T-helper 17 cell (primary cell): ENCODE measurements around the gene ST6GALNAC6. TPM values are rescaled to one million over a fixed set of nuclear protein-coding genes. Genes with fewer than 3 reads are reported as not detected.

Source experiments
- ATAC-seq: fragments of 150-1000 bp; cut with Tn5 transposase; 2 replicates; pipeline ENCODE4 v1.10.0; 2021; ENCODE audit warnings: mild to moderate bottlenecking, moderate library complexity
- DNase-seq, 3 donors: peaks; one replicate each; pipeline versions ENCODE4 v3.0.0 to v3.0.0-alpha.2; 2020 to 2021
- H3K9me3 ChIP-seq: one replicate; pipeline ENCODE4 v1.7.0; 2013; ENCODE audit warnings: low read length, mild to moderate bottlenecking; ENCODE audit not compliant: control insufficient read depth, poor library complexity, severe bottlenecking
- H3K27ac Mint-ChIP-seq: one replicate; pipeline ENCODE4 v1.8.0; 2022; ENCODE audit warnings: mild to moderate bottlenecking, moderate library complexity, mixed read lengths
- H3K27me3 Mint-ChIP-seq: one replicate; pipeline ENCODE4 v1.8.0; 2022; ENCODE audit warnings: mixed read lengths
- H3K36me3 Mint-ChIP-seq: one replicate; pipeline ENCODE4 v1.8.0; 2022; ENCODE audit warnings: low read depth, mixed read lengths
- H3K4me1 Mint-ChIP-seq: one replicate; pipeline ENCODE4 v1.8.0; 2022; ENCODE audit warnings: mild to moderate bottlenecking, mixed read lengths
- H3K4me3 Mint-ChIP-seq: one replicate; pipeline ENCODE4 v1.8.0; 2022; ENCODE audit warnings: mild to moderate bottlenecking, moderate library complexity, mixed read lengths
- total RNA-seq, 4 donors: library from RNA in 2 of 4; stranded (reverse) in 2 of 4; gene quantifications; one replicate each; pipeline ENCODE4 v1.2.3 and lab custom pipeline; 2022 to 2026

ST6GALNAC6 gene, protein sequence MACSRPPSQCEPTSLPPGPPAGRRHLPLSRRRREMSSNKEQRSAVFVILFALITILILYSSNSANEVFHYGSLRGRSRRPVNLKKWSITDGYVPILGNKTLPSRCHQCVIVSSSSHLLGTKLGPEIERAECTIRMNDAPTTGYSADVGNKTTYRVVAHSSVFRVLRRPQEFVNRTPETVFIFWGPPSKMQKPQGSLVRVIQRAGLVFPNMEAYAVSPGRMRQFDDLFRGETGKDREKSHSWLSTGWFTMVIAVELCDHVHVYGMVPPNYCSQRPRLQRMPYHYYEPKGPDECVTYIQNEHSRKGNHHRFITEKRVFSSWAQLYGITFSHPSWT
- total RNA-seq (100 to 1,000 TPM in 1 of 2 donors, 10 to 100 TPM in 1; 74.5 to 108 TPM), total RNA-seq (lab: John Stamatoyannopoulos, UW) (10.3 to 12.1 reads per million in 2 donors)

DNA sequence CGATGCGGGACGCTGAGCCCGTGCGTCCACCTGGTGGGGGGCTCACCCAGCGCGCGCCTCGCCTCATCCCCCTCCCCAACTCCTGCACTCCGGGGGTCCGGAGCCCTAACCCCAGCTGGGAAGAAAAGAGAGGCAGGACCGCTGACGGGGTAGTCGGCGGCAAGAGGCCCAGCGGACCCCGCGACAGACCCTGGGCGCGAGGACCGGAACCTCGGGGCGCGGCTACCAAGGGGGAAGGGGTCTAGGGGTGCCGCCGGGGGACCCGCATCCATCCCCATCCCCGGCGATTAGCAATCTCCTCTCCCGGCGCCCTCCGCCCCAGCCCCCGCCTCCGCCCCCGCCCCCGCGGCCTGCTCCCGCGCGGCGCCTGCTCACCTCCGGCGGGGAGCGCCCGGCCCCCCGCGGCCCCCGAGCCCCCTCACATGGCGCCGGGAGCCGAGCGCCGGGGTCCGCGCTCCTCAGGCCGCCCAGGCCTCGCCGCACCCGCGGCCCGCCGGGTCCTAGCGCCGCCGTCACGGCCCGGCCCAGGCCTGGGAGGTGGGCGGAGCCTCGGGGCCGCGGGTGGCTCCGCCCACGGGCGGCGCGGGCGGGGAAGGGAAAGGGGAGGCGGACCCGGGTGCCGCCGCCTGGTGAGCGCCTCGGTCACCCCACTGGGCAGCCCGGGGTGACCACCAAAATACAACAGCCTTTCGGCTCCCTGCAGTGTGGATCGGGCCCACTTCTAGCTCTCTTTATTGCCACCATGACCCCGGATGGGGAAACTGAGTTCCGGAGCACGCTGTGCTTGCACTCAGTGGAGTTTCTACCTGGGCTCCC is at the start of gene ST6GALNAC6:
Gene ST6GALNAC6 (minus strand): TSS at position 476 of the 816 bp plus-strand sequence. CDS start 1,622 bp downstream, outside the sequence.
- peak; percentile 64 to 77 (median 66) for DNase-seq
- peaks cover 26% of the 10 kb centered on the region for H3K4me1 Mint-ChIP-seq
- peak within 1 kb of the TSS; percentile 83 for H3K27ac Mint-ChIP-seq
- no peaks in the 10 kb centered on the region for H3K9me3 ChIP-seq
- H3K36me3 Mint-ChIP-seq: peaks cover 9% of the 10 kb centered on the region
- H3K27me3 Mint-ChIP-seq: no peaks in the 10 kb centered on the region
- H3K4me3 Mint-ChIP-seq: peak within 1 kb of the TSS; percentile 91
- ATAC-seq: peak; percentile 90

DNA sequence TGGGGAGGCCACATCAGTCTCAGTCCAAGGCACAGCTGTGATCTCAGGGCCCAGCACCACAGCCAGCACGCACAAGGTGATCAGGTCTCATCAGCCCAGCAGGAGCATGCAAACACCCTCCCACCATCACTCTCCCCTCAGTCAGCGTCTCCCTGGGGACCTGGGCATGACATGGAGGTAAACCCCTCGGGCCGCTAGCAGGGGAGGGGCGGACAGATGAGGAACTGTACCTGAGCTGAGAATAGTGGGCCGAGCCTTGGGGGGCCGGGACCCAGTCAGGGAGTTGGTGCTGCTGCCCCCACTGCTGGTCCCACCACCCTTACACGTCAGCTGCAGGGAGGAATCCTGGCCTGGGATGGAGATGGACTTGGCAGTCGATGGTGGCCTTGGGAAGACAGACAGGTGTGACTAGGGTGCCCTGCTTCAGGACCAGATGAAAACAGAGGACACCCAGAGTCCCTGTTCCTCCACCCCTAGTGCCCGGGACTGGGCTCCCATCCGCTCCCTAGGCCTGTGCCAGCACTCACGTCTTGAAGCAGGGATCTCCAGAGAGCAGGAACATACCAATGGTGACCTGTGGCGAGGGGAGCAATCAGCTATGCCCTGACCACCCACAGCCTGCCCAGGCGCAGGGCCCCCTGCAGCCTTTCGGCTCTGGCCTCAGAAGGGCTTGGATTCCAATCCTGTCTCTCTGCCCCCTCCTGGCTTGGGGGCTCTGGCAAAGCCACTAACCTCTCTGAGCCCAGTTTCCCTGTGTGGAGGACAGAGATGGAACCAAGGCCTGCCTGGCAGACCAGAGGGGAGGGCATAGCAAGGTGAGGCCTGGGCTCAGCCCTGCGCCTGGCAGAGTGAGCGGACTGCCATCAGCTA is 48.7 kb upstream of the ST6GALNAC6 start:
- Mint-ChIP-seq H3K27ac (peak overlapping the region; percentile 83), H3K4me3 (no peak overlapping the region), H3K27me3 (no peaks in the 10 kb centered on the region), H3K4me1 (peaks cover 29% of the 10 kb centered on the region), H3K36me3 (peaks cover 6% of the 10 kb centered on the region)
- DNase-seq: no peak
- no peak for ATAC-seq
- H3K9me3 ChIP-seq: no peaks in the 10 kb centered on the region

DNA sequence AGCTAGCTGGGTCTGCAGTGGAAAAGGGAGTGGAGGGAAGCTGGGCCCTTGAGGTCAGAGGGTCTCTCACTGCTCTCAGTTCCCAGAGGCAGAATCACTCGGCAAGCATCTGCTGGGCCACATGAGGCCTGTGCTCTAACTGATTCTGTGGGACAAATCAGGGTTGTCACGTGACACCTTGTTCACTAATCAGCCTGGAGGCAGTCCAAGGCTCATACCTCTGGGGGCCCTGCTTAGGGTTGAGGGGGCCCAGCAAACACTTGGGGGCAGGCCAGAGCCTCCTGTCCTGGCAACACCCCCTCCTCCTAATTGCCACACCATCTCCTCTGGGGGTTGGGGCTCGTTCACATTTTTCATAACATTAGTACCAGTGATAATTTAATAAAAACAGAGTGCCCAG is 47.3 kb upstream of the ST6GALNAC6 start:
- ATAC-seq (no peak), DNase-seq (no peak)
- H3K9me3 ChIP-seq: no peaks in the 10 kb centered on the region
- Mint-ChIP-seq H3K27me3 (no peaks in the 10 kb centered on the region), H3K27ac (peak overlapping the region; percentile 74), H3K4me1 (peaks cover 29% of the 10 kb centered on the region), H3K36me3 (peaks cover 8% of the 10 kb centered on the region), H3K4me3 (no peak overlapping the region)

DNA sequence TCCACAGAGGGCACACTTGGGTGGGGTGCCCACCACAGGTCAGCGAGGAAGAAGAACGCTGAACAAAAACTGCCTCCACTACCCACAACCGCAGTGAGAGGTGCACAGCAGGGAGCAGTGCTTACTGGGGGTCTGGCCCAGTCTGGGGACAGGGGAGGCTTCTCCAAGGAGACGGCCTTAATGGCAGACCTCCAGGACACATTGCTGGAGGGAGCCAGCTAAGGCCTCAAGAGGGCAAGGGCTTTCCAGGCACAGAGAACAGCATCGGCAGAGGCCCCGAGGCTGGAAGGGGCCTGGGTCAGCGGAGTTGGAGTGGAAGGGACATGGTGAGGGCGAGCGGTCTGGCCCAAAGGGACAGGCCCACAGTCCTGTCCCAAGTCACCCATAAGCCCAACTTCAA is 46.5 kb upstream of the ST6GALNAC6 start:
- DNase-seq: no peak
- Mint-ChIP-seq H3K36me3 (peaks cover 6% of the 10 kb centered on the region), H3K4me1 (peaks cover 25% of the 10 kb centered on the region), H3K27ac (peak overlapping the region; percentile 47), H3K27me3 (no peaks in the 10 kb centered on the region), H3K4me3 (no peak overlapping the region)
- H3K9me3 ChIP-seq: no peaks in the 10 kb centered on the region
- ATAC-seq: no peak

DNA sequence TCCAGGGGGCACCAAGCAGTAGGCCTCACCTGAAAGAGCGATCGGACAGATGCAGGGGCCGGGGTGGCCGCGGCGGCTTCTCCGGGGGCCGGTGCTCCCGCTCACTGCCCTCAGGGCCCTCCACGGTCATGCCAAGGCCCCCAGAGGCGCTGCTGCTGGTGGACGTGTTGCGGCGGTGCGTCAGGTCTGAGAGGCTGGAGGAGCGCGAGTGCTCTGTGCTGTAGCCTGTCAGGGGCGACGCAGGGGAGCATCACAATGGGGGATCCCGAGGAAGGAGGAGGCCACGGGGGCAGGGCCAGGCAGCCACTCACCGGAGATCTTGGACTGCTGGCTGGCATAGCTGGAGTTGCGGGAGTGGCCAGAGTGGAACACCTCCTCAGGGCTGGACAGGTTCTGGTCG is 45.9 kb upstream of the ST6GALNAC6 start:
- no peaks in the 10 kb centered on the region for H3K27me3 Mint-ChIP-seq
- H3K9me3 ChIP-seq: no peaks in the 10 kb centered on the region
- peaks cover 5% of the 10 kb centered on the region for H3K36me3 Mint-ChIP-seq
- no peak for ATAC-seq
- peak overlapping the region; percentile 47 for H3K27ac Mint-ChIP-seq
- DNase-seq: no peak
- no peak overlapping the region for H3K4me3 Mint-ChIP-seq
- peaks cover 21% of the 10 kb centered on the region for H3K4me1 Mint-ChIP-seq

DNA sequence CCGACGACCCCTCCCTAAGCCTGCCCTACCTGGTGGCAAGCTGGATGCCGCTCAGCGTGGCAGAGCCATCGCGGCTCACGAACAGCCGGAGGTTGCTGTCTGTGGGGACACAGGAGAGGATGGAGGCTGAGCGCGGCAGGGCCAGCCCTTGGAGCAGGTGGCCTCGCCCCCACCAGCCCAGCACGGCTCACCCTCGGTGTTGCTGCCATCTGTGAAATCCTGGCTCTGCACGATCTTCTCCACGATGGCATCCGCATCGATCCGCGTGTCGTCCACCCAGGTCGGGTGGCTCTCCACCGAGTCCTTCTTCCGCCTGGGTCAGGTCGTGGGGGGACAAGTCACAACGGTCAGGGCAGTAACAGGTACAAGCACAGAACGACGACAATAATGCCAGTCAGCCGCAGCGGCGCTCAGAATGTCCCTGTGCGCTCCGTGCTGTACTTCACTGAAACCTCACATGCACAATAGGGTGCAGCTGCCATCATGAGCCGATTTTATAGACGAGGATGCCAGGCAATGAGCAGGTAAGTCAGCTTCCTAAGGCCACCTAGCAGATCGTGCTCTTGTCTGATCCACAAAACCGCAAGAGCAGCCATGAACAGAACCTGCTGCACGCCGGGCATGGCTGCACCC is 45.3 kb upstream of the ST6GALNAC6 start:
- H3K27me3 Mint-ChIP-seq: no peaks in the 10 kb centered on the region
- peaks cover 5% of the 10 kb centered on the region for H3K36me3 Mint-ChIP-seq
- DNase-seq (no peak), ATAC-seq (no peak)
- H3K9me3 ChIP-seq: no peaks in the 10 kb centered on the region
- peaks cover 19% of the 10 kb centered on the region for H3K4me1 Mint-ChIP-seq
- no peak overlapping the region for H3K27ac Mint-ChIP-seq
- H3K4me3 Mint-ChIP-seq: no peak overlapping the region

DNA sequence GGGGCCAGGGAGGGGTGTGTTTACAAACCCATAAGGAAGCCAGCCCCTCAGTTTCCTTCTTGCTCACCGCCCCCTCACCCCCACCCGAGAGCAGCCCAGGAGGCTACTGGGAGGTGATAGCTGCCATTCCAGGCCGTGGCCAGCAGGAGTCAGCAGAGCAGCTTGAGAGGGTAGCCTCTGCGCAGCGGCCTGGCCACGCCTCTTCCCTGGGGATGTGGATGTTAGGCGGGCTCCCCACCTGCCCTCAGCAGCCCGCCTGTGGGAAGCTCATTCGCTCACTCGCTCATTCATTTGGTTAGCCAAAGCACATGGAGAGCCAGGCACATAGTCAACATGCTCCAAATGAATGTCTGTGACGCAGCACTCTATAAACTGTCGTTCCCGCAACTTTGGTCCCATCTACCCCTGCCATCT is 44.3 kb upstream of the ST6GALNAC6 start:
- Mint-ChIP-seq H3K36me3 (peaks cover 5% of the 10 kb centered on the region), H3K27me3 (no peaks in the 10 kb centered on the region), H3K4me3 (peak overlapping the region; percentile 55), H3K27ac (peak overlapping the region; percentile 67), H3K4me1 (peaks cover 18% of the 10 kb centered on the region)
- H3K9me3 ChIP-seq: no peaks in the 10 kb centered on the region
- ATAC-seq (peak; percentile 82), DNase-seq (peak; percentile 58 to 62 (median 59))

DNA sequence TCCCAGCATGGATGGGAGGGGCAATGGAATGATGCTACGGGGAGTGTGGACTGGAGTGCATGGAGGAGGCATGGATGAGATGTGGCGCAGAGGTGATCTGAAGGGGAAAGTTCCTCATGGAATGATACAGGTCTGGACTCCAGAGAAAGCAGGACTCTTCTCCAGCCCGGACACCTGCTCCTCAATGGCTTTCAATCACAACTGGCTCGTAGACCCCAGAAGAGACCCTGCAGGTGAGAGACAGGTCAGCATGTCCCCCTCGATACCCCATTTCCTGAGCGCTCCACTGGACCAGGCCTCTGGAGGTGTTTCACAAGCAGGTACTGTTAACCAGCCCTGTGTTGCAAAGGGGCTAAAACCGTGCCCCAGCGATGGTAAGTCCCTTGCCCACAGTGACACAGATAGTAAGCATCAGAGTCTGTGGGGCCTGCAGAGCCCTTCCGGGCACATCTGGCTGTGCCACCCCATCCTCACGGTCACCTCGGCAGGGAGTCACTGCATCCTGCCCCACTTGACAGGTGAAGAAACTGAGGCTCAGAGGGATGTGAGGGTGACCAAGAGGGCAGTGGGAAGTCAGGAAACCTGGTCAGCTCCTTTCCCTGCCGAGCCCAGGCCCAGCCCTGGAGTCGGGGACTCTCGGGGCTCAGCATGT is 43.7 kb upstream of the ST6GALNAC6 start:
- ATAC-seq (peak; percentile 12), DNase-seq (no peak)
- H3K9me3 ChIP-seq: no peaks in the 10 kb centered on the region
- H3K36me3 Mint-ChIP-seq: peaks cover 2% of the 10 kb centered on the region
- no peaks in the 10 kb centered on the region for H3K27me3 Mint-ChIP-seq
- H3K27ac Mint-ChIP-seq: peak overlapping the region; percentile 67
- H3K4me1 Mint-ChIP-seq: peaks cover 17% of the 10 kb centered on the region
- H3K4me3 Mint-ChIP-seq: peak overlapping the region; percentile 25

DNA sequence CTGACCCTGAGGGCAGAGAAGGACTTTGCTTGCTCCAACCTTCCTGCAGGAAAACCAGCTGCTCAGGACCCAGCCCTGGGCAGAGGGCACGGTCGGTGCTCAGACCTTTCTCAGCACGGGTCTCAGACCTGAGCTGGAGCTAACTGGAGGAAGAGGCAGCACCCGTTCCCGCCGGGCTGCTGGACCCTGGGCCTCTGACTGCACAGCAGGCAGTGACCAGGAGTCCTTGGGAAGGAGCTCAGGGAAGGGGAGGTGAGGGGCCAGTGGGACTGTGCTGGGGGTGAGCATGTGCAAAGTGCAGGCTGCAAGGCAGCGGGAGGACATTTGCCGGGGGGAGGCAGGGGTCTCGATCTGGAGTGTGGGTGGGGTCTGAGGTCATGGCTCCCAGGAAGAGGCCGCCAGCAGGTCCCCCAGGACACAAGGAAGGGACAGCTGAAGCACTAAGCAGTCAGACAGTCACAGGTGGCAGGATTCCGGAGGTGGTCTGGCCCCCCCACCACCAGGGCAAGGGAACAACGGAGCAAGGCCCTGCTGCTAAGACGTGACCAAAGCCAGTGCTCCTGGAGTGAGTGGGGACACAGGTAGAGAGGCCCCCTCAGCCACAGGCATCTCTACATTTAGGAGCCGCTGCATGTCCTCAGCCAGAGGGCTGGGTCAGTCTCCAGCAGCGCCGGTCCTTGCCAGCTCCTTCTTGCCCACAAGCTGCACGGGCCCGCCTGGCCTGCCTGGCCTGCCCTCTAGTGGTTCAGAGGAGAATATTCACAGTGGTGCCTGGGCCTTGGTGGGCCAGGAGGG is 43.0 kb upstream of the ST6GALNAC6 start:
- no peaks in the 10 kb centered on the region for H3K27me3 Mint-ChIP-seq
- peaks cover 2% of the 10 kb centered on the region for H3K36me3 Mint-ChIP-seq
- ATAC-seq: peak; percentile 46
- H3K4me1 Mint-ChIP-seq: peaks cover 23% of the 10 kb centered on the region
- H3K4me3 Mint-ChIP-seq: peak overlapping the region; percentile 25
- DNase-seq: no peak
- no peaks in the 10 kb centered on the region for H3K9me3 ChIP-seq
- H3K27ac Mint-ChIP-seq: peak overlapping the region; percentile 67

DNA sequence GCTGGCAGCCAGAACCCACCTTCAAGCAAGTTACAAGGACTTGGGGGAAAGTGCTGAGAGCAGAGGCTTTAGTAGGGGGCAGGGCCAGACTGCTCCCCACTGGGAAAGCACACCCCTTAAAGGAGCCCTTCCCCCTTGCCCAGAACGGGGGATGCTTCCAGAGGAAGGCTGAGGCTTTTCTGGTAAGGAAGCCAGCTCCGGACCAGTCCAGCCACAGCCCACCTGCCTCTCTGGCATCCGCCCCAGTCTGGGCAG is 42.5 kb upstream of the ST6GALNAC6 start:
- Mint-ChIP-seq H3K4me1 (peaks cover 28% of the 10 kb centered on the region), H3K27me3 (no peaks in the 10 kb centered on the region), H3K4me3 (no peak overlapping the region), H3K27ac (peak overlapping the region; percentile 67), H3K36me3 (peaks cover 2% of the 10 kb centered on the region)
- DNase-seq (no peak), ATAC-seq (no peak)
- H3K9me3 ChIP-seq: no peaks in the 10 kb centered on the region

DNA sequence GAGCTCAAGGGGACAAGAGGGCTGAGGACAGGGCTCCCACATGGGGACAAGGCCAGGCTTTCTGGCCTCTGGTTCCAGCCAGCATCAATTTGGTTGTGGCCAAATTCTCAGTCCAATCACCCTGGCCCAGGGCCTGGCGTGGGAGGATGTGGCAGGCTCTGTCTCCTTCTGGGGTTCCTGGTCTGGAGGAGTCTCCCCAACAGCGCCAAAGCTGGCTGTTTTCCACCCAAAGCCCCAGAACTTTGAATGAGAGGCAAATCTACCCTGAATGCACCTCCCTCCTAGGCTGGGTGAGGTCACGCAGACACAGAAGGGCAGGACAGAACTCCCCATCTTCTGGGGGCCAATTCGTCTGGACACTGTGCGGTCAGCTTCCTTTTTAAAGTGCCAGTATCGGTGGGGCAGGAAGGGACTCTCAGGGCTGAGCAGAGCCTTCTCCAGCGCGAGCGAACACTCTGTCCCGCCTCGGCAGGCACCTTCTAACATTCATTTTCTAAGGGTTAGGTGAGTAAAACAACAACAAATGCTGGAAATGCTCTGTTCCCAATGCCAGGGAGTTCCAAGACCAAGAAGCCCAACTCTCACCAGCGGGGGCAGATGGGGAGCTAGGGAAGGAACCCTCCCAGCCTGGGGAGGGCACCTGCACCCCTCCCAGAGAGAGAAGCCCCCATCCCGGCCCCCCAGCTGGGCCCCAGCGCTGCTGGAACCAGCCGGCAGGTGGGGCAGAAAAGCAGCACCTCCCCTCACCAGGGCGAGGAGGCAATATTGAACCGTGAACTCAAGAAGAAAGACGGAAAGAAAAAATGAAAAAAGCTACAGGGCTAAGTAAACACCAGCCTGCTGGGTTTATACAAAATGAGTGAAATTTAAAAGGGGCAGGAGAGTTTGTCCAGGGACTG is 41.9 kb upstream of the ST6GALNAC6 start:
- Mint-ChIP-seq H3K27ac (peak overlapping the region; percentile 54), H3K4me1 (peaks cover 32% of the 10 kb centered on the region), H3K4me3 (no peak overlapping the region), H3K36me3 (peaks cover 2% of the 10 kb centered on the region), H3K27me3 (no peaks in the 10 kb centered on the region)
- ATAC-seq (no peak), DNase-seq (no peak)
- H3K9me3 ChIP-seq: no peaks in the 10 kb centered on the region
